Stimulated activated CD8-positive, alpha-beta memory T cell treated with anti-CD3 and anti-CD28 coated beads, Interleukin-2, amount 100 ng/mL, for 1 hour (primary cell): ENCODE data around the gene TMEM239.
"Not testable (repeated sequence)": the region's sequence is repeated elsewhere in the genome, so short reads cannot be mapped to it uniquely, and the experiment has no call there.

ENCODE experiments used
- DNase-seq, 2 donors: peaks; one replicate each; pipeline ENCODE4 v3.0.0-alpha.2; 2020; ENCODE audit warnings: low read depth in 2 of 2

TMEM239 gene

GRCh38 chr20:2799688-2800520 is 16.3 kb upstream of the TMEM239 start:
- no peak for DNase-seq

DNA sequence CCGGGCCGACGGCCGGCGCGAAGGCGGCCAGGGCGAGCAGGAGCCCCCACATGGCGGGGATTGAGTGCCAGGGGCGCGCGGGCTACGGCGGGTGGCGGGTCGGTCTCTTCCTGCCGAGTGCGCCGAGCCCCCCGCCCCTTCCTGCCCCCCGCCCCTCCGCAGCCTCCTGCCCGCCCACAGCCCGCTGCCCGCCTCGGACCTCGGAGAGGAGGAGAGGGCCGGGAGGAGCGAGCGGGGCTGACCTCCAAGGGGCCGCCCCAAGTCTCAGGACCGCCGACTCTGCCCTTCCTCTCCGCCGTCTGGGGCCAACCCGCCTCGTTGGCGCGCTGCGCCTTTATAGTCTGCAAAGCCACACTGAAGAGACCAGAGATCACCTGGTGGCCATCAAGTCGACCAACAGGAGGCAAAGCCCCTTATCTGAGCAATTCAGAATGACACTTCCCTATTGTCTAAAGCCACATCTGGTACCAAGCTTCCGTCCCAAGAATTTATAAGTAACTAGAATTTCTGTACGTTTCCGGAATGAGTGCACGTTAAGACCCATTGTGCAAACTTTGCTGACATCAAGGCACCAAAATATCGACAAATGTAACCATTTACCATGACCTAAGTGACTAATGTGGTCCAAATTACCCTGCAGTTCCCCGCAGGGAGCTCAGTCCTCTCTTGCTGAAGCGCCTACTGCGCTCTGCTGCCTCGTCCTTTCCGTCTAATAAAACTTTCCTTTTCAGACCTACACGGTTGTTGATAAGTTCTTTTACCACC is 15.5 kb upstream of the TMEM239 start, which contains the start of gene CPXM1:
Gene CPXM1, minus strand, starts transcription at position 107 of the 765 bp plus-strand sequence. Its CDS starts 55 bp downstream, at position 52.
- no peak for DNase-seq

GRCh38 chr20:2801286-2801728 is 14.9 kb upstream of the TMEM239 start:
- DNase-seq: no peak

GRCh38 chr20:2804041-2804828 is 11.9 kb upstream of the TMEM239 start:
- no peak for DNase-seq

DNA sequence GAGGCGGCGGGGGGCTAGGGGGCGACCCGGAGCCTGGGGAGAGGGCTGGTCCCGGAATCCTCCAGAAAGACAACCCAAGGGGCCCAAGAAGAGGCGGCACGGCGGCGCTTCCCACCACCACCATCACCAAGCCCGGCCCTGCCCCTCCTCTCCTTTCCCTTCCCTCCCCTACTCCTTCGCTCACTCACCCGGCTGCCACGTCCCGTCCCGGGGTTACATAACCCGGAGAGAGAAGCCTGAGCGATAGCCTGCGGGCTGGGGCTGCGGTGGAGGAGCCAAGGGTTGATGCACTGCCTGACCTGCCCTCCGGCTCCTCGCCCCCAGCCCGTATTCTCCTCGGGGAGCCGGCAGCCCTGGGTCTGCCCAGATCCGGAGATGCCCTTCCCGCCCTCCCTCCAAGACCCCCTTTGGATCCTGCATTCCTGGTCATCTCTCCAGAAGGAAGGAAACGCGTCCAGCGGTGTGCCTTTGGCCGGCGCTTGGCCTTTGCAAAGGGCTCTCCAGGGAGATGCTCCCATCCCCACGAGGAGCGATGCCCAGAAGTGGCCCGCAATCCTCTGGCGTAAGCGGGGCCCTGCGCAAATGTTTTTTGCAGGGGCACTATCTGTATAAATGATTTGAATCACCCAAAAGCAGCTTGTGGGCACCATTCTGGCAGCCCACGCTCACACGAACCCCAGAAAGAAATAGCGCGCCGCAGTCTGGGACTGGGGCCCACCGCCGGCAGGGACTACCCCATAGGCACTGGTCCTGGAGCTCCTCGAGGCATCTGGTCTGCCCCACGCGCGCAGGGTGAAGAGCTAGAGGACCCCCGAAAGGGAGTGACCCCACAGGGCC is 11.1 kb upstream of the TMEM239 start:
- DNase-seq: no peak

DNA sequence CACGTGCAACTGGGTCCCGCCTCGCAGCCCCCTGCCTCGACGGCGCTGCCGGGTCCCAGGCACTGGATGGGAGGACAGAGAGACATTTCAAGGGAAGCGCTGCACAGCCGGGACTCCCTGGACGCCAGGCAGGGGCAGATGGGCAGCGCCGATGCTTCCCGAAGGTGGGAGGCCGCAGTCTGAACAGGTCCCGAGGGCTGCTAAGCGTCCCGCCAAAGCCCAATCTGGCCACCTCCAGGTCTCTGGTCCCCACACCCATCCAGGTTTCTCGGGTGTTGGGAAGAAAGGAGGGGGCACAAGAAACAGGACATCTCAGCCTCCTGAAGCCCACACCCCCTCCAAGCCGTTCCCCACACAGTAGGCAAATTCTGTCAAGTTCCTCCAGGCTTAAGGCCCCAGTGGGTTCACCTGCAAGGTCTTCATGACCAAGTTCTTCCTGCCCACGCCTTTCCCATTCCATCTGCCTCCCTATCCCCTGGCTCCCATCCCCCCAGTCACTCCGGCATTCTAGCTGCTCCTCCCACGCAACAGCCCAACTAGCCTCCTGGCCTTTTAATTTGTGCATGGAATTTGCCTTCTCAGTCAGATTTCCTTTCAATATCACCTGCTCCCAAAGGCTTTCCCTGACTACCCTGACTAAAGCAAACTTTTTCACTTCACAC is 10.3 kb upstream of the TMEM239 start:
- DNase-seq: no peak

DNA sequence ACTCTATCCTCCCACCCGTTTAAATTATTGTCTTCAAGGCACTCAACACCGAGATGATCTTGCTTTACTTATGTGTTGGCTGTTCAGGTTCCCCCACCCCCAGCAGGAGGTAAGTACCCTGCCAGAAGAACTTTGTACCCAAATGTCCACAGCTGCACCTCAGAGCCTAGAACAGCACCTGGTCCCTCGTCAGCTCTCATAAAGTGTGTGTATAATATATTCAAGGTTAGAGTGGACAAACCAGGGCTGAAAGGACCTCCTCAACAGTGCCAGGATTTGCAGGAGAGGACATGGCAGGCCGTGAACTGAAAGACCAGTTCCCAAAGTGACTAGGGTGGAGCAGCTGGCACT is 9.8 kb upstream of the TMEM239 start:
- no peak for DNase-seq

DNA sequence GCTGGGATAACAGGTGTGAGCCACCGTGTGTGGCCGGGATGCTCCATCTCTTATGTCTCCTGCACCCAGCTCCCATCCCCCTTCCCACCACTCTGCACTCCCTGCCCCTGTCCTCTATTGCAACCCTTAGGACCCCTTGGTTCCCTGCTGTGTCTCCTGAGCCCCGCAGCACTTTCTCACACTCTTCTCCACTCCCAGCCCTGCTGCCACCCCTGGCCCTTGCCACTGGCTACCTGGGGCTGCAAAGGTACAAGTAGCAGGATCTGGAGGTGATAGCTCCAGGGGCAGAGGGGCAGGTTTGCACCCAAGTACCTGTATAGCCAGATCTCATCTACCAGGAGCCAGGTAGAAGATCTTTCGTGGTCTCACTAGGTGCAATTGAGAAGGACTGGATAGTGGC is 9.1 kb upstream of the TMEM239 start:
- no peak for DNase-seq

DNA sequence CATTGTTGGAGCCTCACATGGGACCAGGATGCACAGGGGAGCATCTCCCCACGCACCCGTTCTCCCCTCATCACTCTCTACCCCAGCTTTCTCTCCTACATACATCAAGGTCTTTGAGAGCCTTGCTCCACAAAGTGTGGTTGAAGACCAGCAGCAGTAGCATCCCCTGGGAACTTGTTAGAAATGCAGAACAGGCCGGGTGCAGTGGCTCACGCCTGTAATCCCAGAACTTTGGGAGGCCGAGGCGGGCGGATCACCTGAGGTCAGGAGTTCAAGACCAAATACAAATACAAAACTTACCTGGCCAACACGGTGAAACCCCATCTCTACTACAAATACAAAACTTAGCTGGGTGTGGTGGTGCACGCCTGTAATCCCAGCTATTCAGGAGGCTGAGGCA is 8.2 kb upstream of the TMEM239 start:
- not testable (repeated sequence) for DNase-seq

DNA sequence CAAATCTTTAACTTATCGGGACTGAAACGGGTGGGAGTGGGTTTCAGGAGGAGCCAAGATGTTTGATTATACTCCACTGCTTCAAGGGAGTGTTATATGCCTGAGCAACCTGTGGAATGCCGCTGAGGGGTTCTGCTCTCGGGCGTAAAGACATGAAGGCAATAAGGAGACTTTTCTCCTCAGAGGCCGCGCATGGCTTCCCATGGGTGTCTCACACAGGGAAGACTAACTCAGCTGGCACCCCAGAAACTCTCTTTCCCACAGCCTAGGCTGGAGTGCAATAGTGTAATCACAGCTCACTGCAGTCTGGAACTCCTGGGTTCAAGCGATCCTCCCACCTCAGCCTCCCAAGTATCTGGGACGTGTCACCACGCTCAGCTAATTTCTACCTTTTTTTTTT is 6.5 kb upstream of the TMEM239 start:
- DNase-seq: no peak

DNA sequence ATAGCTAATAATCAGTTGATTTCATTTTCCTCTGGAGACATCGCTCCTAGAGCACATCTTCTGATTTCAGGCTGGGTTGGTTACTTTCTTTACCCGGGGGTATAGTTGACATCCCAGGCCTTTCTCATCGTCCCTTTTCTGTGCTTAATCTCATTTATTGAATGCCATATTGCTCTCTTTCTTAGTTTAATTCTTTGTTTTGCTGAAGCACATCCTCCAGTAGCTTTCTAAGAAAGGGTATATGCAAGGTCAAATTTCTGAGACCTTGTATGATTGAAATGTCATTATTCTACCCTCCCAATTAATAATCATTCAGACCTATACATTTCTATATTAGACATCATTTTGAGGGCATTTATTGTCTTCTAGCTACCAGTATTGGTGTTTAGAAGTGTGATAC is 4.0 kb upstream of the TMEM239 start:
- no peak for DNase-seq

- DNase-seq: no peak
Observed at GRCh38 chr20:2814076-2814475, 2.1 kb upstream of the TMEM239 start.

- no peak for DNase-seq
Observed at GRCh38 chr20:2814587-2815051, 1.5 kb upstream of the TMEM239 start, which contains the start of gene C20orf141. Gene C20orf141, plus strand, starts transcription at chr20:2814987. Its CDS starts 198 bp downstream, at chr20:2815185.

- no peak for DNase-seq
Observed at GRCh38 chr20:2815242-2815900, 793 bp upstream of the TMEM239 start.

GRCh38 chr20:2816583-2817340 is 598 bp downstream of the TMEM239 start:
- DNase-seq: no peak

- no peak for DNase-seq
Observed at GRCh38 chr20:2817341-2817726, 1.2 kb downstream of the TMEM239 start.

DNA sequence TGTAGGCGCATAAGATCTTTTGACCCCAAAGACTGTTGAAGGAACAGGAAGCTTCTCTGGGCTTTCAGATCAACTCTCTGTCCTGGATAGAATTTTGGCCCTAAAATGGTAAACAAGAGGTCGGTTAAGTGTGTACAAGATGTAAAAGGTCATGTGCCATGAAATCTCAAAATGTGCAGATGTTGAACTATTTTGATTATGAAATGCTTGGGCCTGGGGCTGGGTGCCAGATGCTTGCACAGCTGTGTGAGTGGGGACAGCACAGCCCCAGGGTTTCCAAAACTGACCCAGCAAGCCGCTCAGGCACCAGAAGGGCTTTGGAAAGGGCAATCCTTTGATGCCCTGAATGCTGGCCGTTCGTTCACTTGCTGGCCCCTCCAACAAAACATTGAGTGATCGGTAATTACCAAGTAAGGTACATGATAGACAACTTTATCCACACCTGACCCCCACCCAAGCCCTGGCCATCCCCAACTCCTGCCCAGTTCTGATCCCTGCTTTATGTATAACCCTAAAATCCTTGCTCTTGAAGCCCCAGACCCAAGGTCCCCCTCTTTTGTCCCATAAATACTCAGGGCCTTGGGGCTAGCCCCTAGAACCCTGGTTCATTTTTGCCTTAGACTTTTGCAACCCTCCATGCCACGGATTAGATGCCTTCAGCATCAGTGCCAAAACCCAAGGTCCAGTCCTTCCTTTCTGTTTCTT is 1.9 kb downstream of the TMEM239 start:
- DNase-seq: no peak

DNA sequence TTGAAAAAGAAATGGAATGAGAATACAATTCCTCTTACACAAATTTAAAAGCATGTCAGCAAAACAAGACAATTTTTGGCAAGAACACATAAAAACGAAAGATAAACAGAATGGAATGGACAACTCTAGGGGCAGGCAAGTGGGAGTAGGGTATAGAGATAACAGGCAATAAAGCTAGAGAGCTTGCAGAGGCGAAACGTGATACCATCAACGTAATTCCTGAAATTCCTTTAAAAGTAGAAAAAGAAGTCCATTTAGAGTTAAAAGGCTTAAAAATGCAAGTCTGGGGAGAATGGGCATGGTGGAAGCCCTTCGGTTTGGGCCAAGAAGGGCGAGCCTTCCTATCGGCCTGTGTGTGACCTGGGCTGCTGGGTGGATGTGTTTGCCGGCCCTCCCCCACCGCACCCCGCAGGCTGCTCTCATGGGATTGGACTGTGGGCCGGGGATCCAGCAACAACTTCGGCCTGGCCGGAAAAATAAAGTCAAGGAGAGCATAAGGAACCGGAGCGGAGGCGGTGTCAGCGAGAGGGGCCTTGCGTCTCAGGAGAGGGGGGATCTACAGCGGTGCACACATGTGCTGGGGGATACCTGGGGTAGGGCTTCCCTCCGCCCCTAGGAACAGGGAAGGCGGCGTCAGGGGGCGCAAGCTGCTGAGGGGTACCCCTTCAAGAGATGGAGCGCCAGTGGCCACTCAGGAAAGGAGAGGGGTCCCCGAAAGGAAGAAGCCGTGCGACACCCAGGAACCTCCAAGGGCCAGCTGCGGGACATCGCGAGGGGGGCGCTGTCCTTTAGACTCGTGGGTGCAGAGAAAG is 4.1 kb downstream of the TMEM239 start:
- DNase-seq: no peak
